GM06990 (cell line): ENCODE data around the gene FANCC.

Source experiments
- DNase-seq: peaks from one replicate; pipeline ENCODE4 v3.0.0-alpha.2; 2011; ENCODE audit not compliant: insufficient read length; ENCODE audit errors: extremely low read depth
- H3K27me3 ChIP-seq: replicated peaks from 2 replicates; pipeline ENCODE4 v1.6.0; 2011; ENCODE audit warnings: low read length; ENCODE audit not compliant: control insufficient read depth, insufficient read depth
- H3K36me3 ChIP-seq: 2 replicates; pipeline ENCODE4 v1.5.1; 2011; ENCODE audit warnings: low read length; ENCODE audit not compliant: control insufficient read depth, insufficient read depth
- H3K4me3 ChIP-seq: replicated peaks from 2 replicates; pipeline ENCODE4 v1.5.1; 2011; ENCODE audit warnings: low read depth, mild to moderate bottlenecking, control low read depth, low read length
- CTCF ChIP-seq: IDR thresholded peaks from 2 replicates; pipeline ENCODE4 v1.5.1; 2011; ENCODE audit warnings: low read length, control low read depth, mild to moderate bottlenecking, inconsistent platforms; ENCODE audit not compliant: insufficient read depth, poor library complexity, severe bottlenecking

Gene FANCC

GRCh38 chr9:95264954-95265615 is 52.4 kb downstream of the FANCC start:
- H3K4me3 ChIP-seq = no peak overlapping the region
- H3K27me3 ChIP-seq = no peaks in the 10 kb centered on the region
- TF ChIP-seq CTCF = no peak
- DNase-seq = no peak
- no peaks in the 10 kb centered on the region for H3K36me3 ChIP-seq

- Histone ChIP-seq H3K36me3 (no peaks in the 10 kb centered on the region), H3K27me3 (no peaks in the 10 kb centered on the region), H3K4me3 (no peak overlapping the region)
- no peak for DNase-seq
- TF ChIP-seq CTCF = no peak
Observed at GRCh38 chr9:95261890-95262289, 55.6 kb downstream of the FANCC start.

GRCh38 chr9:95250462-95251221 is 66.9 kb downstream of the FANCC start:
- Histone ChIP-seq H3K27me3 (no peaks in the 10 kb centered on the region), H3K4me3 (no peak overlapping the region), H3K36me3 (no peaks in the 10 kb centered on the region)
- DNase-seq = no peak
- no peak for TF ChIP-seq CTCF

GRCh38 chr9:95249986-95250385 is 67.5 kb downstream of the FANCC start:
- no peaks in the 10 kb centered on the region for H3K36me3 ChIP-seq
- TF ChIP-seq CTCF = no peak
- no peak overlapping the region for H3K4me3 ChIP-seq
- no peak for DNase-seq
- no peaks in the 10 kb centered on the region for H3K27me3 ChIP-seq

GRCh38 chr9:95246547-95246946 is 71.0 kb downstream of the FANCC start:
- no peak overlapping the region for H3K4me3 ChIP-seq

More at GRCh38 chr9:95246547-95246946, 71.0 kb downstream of the FANCC start:
- no peak for DNase-seq
- no peaks in the 10 kb centered on the region for H3K36me3 ChIP-seq
- TF ChIP-seq CTCF = no peak
- no peaks in the 10 kb centered on the region for H3K27me3 ChIP-seq
